Neural cell (in vitro differentiated cells): ENCODE results near the gene FAM110A. TPM values are rescaled to one million over a fixed set of nuclear protein-coding genes. Genes with fewer than 3 reads are reported as not detected.

ENCODE experiments used
- H2AFZ ChIP-seq: fragments of 200-600, 300-800 bp; sonication (generic), shearing (Covaris generic); 2 replicates; pipeline ENCODE4 v1.6.0; 2014; ENCODE audit warnings: low read depth, mild to moderate bottlenecking, antibody characterized with exemption, low read length, moderate library complexity
- H3F3A ChIP-seq: fragments of 200-600 bp; shearing (Covaris generic); 2 replicates; pipeline ENCODE4 v1.6.1; 2016; ENCODE audit warnings: mild to moderate bottlenecking, moderate library complexity, mixed read lengths, antibody characterized with exemption, low read length; ENCODE audit not compliant: insufficient read depth, poor library complexity, severe bottlenecking
- H3K27ac ChIP-seq: fragments of 200-600, 300-800 bp; sonication (generic), shearing (Covaris generic); 2 replicates; pipeline ENCODE4 v1.5.1; 2014; ENCODE audit warnings: mild to moderate bottlenecking, low read length, moderate library complexity
- H3K27me3 ChIP-seq: fragments of 300-800, 200-600 bp; sonication (generic), shearing (Covaris generic); 2 replicates; pipeline ENCODE4 v1.6.0; 2014; ENCODE audit warnings: mild to moderate bottlenecking, low read depth, low read length, moderate library complexity; ENCODE audit not compliant: insufficient read depth
- H3K36me3 ChIP-seq: fragments of 300-800, 200-600 bp; sonication (generic), shearing (Covaris generic); 2 replicates; pipeline ENCODE4 v1.5.1; 2014; ENCODE audit warnings: mild to moderate bottlenecking, antibody characterized with exemption, low read length, moderate library complexity; ENCODE audit not compliant: insufficient read depth
- H3K4me2 ChIP-seq: fragments of 300-800, 200-600 bp; sonication (generic), shearing (Covaris generic); 2 replicates; pipeline ENCODE4 v1.6.0; 2014; ENCODE audit warnings: mild to moderate bottlenecking, low read length
- H3K4me3 ChIP-seq: fragments of 300-800, 200-600 bp; sonication (generic), shearing (Covaris generic); 2 replicates; pipeline ENCODE4 v1.5.1; 2014; ENCODE audit warnings: mild to moderate bottlenecking, low read length, moderate library complexity
- H3K79me2 ChIP-seq: fragments of 200-600 bp; shearing (Covaris generic); replicated peaks from 2 replicates; pipeline ENCODE4 v1.6.0; 2014; ENCODE audit warnings: mild to moderate bottlenecking, low read length, moderate library complexity; ENCODE audit not compliant: insufficient read depth
- H3K9ac ChIP-seq: fragments of 300-800, 200-600 bp; sonication (generic), shearing (Covaris generic); 2 replicates; pipeline ENCODE4 v1.6.1; 2016; ENCODE audit warnings: mild to moderate bottlenecking, low read length, mixed read lengths
- H3K9me2 ChIP-seq: fragments of 200-600 bp; shearing (Covaris generic); 2 replicates; pipeline ENCODE4 v1.6.1; 2016; ENCODE audit warnings: mild to moderate bottlenecking, low read length, mixed read lengths; ENCODE audit not compliant: insufficient read depth
- H3K9me3 ChIP-seq: fragments of 200-600, 300-800 bp; sonication (generic), shearing (Covaris generic); 2 replicates; pipeline ENCODE4 v1.6.1; 2016; ENCODE audit warnings: mild to moderate bottlenecking, mixed run types, low read length, moderate library complexity, mixed read lengths
- H4K20me1 ChIP-seq: fragments of 200-600 bp; shearing (Covaris generic); 2 replicates; pipeline ENCODE4 v1.6.1; 2016; ENCODE audit warnings: mild to moderate bottlenecking, mixed run types; ENCODE audit not compliant: insufficient read depth
- EP300 ChIP-seq: fragments of 450-650 bp; conservative IDR thresholded peaks from 2 replicates; pipeline ENCODE4 v1.6.1; 2014; ENCODE audit warnings: antibody characterized with exemption, mild to moderate bottlenecking, moderate library complexity; ENCODE audit not compliant: poor library complexity, severe bottlenecking
- EZH2 ChIP-seq: fragments of 200-600, 300-800 bp; shearing (Covaris generic), sonication (generic); IDR thresholded peaks from 2 replicates; pipeline ENCODE4 v1.6.1; 2014; ENCODE audit warnings: antibody characterized with exemption, low read length, borderline replicate concordance, mild to moderate bottlenecking; ENCODE audit not compliant: insufficient read depth, poor library complexity, severe bottlenecking
- MXI1 ChIP-seq: fragments of 450-650 bp; conservative IDR thresholded peaks from 2 replicates; pipeline ENCODE4 v1.6.1; 2014; ENCODE audit warnings: antibody characterized with exemption, mild to moderate bottlenecking; ENCODE audit not compliant: poor library complexity, severe bottlenecking
- POLR2AphosphoS5 ChIP-seq: IDR thresholded peaks from 2 replicates; pipeline ENCODE4 v1.6.1; 2012
- RAD21 ChIP-seq: fragments of 450-650 bp; conservative IDR thresholded peaks from 2 replicates; pipeline ENCODE4 v1.6.1; 2014; ENCODE audit warnings: antibody characterized with exemption, mild to moderate bottlenecking, moderate library complexity
- SMC3 ChIP-seq: fragments of 450-650 bp; conservative IDR thresholded peaks from 2 replicates; pipeline ENCODE4 v1.6.1; 2014; ENCODE audit warnings: antibody characterized with exemption, mild to moderate bottlenecking, moderate library complexity; ENCODE audit not compliant: poor library complexity
- TAF1 ChIP-seq: IDR thresholded peaks from 2 replicates; pipeline ENCODE4 v1.6.1; 2012; ENCODE audit warnings: low read depth
- polyA plus RNA-seq: library from polyadenylated mRNA; depleted of rRNA; stranded (reverse); fragments of >200 nt; gene quantifications from 2 replicates; pipeline ENCODE4 v1.2.3, GENCODE V29; 2014
- TF ChIP-seq, protein P1 (sequence below): fragments of 450-650 bp; IDR thresholded peaks from 2 replicates; pipeline ENCODE4 v1.5.1; 2014; ENCODE audit warnings: antibody characterized with exemption, mild to moderate bottlenecking, moderate library complexity; ENCODE audit not compliant: poor library complexity, severe bottlenecking
- TF ChIP-seq, protein P2 (sequence below): IDR thresholded peaks from 2 replicates; pipeline ENCODE4 v1.6.1; 2012; ENCODE audit warnings: borderline replicate concordance

The FAM110A gene
- polyA plus RNA-seq, 1 donor from 2014 or later: 5.8 TPM

GRCh38 chr20:868279-868678 lies 34.8 kb downstream of the FAM110A start:
- Histone ChIP-seq H3K79me2 (no peaks in the 10 kb centered on the region), H3K9me2 (no peaks in the 10 kb centered on the region), H3K9me3 (no peaks in the 10 kb centered on the region), H3K9ac (no peak overlapping the region), H3F3A (no peaks in the 10 kb centered on the region), H3K4me2 (no peak overlapping the region), H3K36me3 (no peaks in the 10 kb centered on the region), H3K27ac (no peak overlapping the region), H2AFZ (no peak overlapping the region), H3K27me3 (no peaks in the 10 kb centered on the region), H4K20me1 (no peaks in the 10 kb centered on the region), H3K4me3 (no peak overlapping the region)
- TF ChIP-seq MXI1: no peak
- TF ChIP-seq EP300: no peak
- TF ChIP-seq EZH2: no peak
- TF ChIP-seq, protein P1, sequence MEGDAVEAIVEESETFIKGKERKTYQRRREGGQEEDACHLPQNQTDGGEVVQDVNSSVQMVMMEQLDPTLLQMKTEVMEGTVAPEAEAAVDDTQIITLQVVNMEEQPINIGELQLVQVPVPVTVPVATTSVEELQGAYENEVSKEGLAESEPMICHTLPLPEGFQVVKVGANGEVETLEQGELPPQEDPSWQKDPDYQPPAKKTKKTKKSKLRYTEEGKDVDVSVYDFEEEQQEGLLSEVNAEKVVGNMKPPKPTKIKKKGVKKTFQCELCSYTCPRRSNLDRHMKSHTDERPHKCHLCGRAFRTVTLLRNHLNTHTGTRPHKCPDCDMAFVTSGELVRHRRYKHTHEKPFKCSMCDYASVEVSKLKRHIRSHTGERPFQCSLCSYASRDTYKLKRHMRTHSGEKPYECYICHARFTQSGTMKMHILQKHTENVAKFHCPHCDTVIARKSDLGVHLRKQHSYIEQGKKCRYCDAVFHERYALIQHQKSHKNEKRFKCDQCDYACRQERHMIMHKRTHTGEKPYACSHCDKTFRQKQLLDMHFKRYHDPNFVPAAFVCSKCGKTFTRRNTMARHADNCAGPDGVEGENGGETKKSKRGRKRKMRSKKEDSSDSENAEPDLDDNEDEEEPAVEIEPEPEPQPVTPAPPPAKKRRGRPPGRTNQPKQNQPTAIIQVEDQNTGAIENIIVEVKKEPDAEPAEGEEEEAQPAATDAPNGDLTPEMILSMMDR: no peak
- TF ChIP-seq POLR2AphosphoS5: no peak
- TF ChIP-seq TAF1: no peak
- TF ChIP-seq, protein P2, sequence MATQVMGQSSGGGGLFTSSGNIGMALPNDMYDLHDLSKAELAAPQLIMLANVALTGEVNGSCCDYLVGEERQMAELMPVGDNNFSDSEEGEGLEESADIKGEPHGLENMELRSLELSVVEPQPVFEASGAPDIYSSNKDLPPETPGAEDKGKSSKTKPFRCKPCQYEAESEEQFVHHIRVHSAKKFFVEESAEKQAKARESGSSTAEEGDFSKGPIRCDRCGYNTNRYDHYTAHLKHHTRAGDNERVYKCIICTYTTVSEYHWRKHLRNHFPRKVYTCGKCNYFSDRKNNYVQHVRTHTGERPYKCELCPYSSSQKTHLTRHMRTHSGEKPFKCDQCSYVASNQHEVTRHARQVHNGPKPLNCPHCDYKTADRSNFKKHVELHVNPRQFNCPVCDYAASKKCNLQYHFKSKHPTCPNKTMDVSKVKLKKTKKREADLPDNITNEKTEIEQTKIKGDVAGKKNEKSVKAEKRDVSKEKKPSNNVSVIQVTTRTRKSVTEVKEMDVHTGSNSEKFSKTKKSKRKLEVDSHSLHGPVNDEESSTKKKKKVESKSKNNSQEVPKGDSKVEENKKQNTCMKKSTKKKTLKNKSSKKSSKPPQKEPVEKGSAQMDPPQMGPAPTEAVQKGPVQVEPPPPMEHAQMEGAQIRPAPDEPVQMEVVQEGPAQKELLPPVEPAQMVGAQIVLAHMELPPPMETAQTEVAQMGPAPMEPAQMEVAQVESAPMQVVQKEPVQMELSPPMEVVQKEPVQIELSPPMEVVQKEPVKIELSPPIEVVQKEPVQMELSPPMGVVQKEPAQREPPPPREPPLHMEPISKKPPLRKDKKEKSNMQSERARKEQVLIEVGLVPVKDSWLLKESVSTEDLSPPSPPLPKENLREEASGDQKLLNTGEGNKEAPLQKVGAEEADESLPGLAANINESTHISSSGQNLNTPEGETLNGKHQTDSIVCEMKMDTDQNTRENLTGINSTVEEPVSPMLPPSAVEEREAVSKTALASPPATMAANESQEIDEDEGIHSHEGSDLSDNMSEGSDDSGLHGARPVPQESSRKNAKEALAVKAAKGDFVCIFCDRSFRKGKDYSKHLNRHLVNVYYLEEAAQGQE: no peak

DNA sequence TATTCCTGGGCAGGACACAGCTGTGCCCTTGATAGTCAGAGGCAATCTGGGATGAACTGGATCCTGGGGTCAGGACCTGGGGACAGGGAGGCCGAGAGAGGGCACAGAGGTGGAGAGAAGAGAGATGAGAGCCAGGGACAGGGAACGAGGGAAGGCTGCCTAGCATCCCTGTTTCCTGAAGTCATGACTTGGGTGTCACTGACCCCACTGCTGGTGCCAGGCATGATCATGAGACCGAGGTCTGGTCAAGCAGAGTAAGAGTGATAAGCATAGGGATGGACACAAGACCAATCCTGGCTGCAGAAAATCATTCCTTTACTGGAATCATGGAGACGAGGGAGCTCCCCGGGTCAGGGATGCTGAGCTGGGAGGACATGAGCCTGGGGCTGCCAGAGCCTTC lies 36.1 kb downstream of the FAM110A start:
- Histone ChIP-seq H3K27ac (no peak overlapping the region), H3K4me3 (no peak overlapping the region), H3F3A (no peaks in the 10 kb centered on the region), H3K27me3 (no peaks in the 10 kb centered on the region), H3K4me2 (no peak overlapping the region), H2AFZ (no peak overlapping the region), H4K20me1 (no peaks in the 10 kb centered on the region), H3K79me2 (no peaks in the 10 kb centered on the region), H3K36me3 (no peaks in the 10 kb centered on the region), H3K9me3 (no peaks in the 10 kb centered on the region), H3K9ac (no peak overlapping the region), H3K9me2 (no peaks in the 10 kb centered on the region)
- TF ChIP-seq RAD21 (no peak), TAF1 (no peak), EZH2 (no peak), POLR2AphosphoS5 (no peak), EP300 (no peak), MXI1 (no peak), SMC3 (no peak)
- TF ChIP-seq, protein P2: no peak
- TF ChIP-seq, protein P1: no peak
